NCI-H526 treated with DMSO at 0.1 percent for 48 hours (cell line): ENCODE measurements around the gene NOX1.
A peak's percentile ranks its signal among the peaks of the same experiment; 100 is the strongest.

Experiments
- DNase-seq: peaks from one replicate; lab custom pipeline; 2025; lab: John Stamatoyannopoulos, UW

NOX1 gene

DNA sequence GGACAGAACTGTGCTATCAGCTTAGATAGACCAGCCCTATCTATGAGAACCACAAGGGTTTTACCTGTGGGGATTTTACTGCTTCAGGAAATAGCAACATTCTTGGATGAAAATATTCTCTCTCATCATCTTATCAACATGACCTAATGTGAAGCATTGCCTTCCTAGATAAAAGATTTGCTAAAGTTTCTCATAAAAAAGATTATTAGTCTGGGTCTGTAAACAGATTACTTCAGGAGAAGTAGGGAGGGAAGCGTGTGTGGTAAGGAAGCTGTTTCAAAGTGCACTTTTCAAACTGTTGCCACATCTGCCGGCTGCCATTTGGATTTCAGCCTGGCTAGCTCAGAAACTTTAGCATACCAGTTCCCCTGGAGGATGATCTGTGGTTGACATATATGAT lies at the start of gene NOX1:
Gene NOX1, minus strand, starts transcription at position 35 of the 400 bp plus-strand sequence. CDS start 220 bp downstream, outside the sequence.
- no peak for DNase-seq

DNA sequence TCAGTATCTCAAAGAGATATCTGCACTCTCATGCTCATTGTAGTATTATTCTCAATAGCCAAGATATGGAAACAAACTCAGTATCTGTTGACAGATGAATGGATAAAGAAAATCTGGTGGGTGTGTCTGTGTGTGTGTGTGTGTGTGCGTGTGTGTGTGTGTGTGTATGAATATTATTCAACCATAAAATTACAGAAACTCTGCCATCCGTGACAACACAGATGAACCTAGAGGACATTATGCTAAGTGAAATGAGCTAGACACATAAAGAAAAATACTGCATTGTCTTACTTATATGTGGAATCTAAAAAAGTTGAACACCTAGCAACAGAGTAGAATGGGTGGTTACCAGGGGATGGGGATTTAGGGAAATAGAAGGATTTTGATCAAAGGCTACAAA lies 41.4 kb upstream of the NOX1 start:
- peak; percentile 72 for DNase-seq

DNA sequence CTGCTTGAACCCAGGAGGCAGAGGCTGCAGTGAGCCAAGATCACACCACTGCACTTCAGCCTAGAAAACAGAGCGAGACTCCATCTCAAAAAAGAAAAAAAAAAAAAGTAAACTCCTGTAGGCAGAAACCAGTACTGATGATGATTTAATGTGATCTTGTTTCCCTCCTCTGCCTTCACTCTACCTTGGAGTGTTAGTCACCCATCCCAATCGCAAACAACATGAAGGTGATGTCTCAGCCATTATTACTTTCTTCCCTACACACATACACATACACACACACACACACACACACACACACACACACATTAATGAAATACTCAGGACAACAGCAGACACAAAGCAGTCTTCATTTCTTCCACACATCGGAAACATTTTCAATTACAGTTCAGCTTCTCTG lies 39.0 kb upstream of the NOX1 start:
- no peak for DNase-seq

DNA sequence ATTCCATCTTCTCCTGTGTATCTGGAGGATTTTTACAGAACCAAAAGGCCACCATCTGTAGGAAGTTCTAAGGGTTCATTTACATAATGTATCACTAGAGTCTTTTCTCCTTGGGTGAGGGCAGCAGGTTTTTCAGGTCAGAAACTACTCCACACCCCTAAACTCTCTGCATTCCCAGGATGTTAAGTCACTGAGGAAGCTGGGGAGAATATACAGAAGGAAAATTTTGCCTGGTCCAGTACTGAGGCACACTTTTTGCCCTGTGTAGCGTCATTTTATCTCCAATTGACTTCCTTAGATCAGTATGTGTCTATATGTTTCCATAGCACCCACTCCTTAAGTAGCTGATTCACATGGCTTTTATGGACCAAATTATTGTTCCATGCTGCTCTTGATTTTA lies 37.6 kb upstream of the NOX1 start:
- no peak for DNase-seq

DNA sequence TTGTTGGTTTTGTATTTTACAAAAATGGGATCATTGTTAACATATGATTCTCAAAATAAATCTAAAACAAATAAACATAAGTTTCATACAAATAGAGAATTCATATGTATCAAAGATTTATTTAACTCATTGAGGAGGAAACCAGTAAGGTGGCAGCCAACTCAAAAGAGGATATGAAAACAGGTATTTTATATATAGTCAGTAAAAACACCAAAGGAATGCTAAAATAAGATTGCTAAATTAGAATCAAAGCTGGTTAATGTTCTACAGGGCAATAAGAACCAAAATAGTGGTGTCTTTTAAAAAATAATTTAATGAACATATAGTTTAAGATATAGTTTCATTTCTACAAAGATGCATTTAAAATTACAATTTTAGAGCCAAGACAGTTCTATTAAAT lies 31.5 kb upstream of the NOX1 start:
- DNase-seq: no peak

DNA sequence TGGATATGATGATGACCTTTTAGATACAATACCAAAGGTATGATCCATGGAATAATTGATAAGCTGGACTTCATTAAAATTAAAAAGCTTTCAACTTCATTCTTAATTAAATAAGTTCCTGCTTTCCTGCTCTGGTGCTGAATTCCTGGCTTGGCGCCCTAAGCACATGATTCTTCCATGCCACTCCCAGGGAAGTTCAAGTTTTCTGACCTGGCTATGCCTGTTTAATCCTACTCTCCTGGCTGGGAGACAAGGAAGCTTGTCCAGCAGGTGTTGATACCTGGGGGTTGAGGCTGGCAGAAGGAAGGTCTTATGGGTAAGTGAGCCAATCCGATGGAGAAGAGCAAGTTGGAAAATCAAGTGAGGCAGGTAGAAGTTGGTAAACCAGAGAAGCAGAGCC lies 30.3 kb upstream of the NOX1 start:
- DNase-seq: no peak

DNA sequence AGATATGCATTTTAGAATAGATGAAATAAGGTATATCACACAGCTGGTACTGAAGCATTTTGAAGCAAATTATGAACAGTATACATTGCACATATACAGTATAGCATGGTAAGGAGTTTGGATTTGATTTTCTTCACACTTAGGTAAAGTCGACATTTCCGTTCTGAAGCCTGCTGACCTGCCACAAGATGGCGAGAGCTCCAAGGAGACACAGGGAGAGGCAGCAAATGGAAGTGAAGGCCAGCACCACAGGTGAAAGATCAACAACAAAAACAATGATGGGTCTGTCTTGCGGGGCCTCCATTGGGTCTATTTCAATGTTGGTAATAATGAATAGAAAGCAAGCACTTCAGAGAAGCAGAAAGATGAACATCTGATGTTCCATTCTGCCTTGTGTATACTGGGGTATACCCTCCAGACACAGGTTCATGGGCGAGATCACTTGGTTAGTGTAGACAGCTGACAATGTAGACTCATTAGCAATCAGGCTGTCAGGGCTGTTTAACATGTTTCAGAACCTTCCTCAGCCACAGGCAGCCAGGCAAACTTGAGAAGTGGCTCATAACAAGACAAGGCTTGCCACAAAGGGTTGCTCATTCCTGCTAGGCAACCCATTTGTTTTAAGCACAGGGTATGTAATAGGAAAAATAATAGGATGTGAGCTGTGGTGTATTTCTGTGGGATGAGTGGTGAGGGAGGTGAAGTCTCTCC lies 21.4 kb upstream of the NOX1 start:
- DNase-seq: peak; percentile 24

DNA sequence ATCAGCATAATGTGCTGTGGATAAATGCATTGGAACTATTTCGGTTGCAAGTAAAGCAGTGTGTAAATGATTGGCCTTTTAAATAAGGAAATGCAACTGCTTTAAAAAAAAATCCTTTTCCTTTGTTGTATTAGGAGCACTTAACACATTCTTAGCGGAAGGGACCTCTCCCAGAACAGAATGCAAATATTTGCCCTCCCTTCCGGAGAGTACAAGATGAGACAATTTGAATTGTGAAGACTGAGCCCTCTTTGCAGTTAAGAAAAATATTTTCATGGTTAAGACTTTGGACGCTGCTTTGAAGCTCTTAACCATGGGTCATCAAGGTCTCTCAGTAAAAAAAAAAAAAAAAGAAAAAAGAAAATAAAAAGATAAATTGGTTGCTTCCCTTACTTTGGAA lies 9.5 kb upstream of the NOX1 start:
- DNase-seq: no peak

DNA sequence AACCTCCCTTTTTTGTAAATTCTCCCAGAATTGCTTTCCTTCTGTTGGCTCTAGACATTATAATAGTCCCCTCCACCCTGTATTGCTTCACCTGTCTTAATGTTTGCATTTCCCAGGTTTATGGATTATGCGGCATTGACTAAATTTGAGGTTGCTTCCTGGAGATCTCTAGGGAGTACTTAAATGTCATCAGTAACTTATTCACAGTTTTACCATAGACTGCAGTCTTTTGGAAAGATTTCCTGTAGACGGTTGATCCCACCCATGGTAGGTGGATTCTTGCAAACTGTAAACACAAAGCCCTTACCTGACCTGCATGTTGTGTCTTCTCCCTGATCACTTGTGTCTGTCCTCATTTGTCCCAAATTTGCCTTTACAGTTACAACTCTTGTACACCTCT lies 6.2 kb upstream of the NOX1 start:
- no peak for DNase-seq

DNA sequence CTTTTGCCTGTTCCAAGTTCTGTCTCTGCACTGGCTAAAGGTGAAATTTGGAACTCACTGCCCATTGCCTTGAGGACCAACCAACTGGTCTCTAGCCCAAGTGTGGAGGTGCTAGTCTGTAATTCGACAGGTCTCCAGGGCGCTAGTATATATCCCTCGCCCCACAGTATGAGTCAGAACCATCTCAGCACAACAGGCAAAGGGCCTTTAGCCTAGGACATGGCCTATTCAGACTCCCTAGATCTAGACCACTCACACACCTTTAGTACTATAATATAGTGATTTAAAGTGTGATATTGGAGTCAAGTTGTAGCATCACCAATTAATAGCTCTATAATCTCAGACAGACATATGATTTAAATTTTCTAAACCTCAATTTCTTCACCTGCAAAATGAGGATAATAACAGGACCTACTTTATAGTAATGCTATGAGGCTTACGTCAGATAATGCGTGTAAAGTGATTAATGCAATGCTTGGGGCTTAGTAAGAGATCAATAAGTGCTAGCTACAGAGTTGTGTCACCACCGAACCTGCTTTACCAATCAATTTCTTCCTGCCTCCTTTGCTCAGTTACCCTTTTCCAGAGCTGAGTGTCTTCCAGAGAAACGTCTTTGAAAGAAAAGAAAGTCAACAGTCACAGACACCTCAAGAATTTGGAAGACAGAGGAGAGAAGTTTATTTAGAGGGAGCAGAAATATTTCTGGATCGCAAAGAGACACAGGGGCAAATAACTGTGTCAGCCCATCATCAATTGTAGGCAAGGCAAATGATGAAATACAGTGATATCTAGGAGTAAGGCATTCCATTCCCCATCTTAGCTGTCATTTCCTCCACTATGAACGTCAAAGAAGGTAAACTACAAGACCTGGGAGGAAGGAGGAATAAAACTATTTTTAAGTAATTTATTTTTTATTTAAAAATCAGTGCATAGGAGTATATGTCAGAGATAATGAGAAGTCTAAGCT lies 2.3 kb downstream of the NOX1 start:
- no peak for DNase-seq

DNA sequence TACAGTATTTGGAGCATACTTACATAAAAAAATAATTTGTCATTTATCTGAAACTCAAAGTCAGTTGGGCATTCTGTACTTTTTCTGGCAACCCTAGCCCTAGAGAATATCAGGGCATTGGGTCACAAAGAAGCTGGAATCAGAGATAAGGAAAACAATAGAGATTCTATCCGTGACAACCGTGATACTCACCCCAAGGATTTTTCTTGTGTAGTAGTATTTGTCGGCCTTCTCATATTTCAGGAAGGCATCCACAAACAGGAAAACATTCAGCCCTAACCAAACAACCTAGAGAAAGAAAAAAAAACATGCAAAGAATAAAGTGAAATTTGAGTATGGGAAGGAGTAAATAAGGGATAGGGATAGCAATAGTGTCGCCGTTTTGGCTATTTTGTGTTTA lies 3.6 kb downstream of the NOX1 start:
- DNase-seq: no peak

DNA sequence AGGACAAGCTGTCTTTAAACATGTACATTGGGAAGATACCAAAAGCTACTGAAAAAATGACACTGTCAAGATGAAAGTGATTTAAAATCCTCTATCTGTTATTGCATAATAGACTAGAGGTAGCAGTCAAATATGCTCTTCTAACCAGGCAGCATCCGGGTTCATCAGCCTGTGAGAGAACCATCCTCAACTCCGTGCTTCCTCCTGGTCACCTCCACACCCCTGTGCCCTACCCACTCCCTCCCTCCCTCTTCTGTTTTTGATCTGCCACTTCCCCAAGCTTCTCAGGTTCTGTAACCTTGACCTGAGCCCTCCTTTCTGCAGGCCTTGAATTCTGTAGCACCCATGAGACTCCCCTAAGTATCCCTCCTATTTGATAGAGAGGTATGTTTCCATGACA lies 5.9 kb downstream of the NOX1 start:
- no peak for DNase-seq

DNA sequence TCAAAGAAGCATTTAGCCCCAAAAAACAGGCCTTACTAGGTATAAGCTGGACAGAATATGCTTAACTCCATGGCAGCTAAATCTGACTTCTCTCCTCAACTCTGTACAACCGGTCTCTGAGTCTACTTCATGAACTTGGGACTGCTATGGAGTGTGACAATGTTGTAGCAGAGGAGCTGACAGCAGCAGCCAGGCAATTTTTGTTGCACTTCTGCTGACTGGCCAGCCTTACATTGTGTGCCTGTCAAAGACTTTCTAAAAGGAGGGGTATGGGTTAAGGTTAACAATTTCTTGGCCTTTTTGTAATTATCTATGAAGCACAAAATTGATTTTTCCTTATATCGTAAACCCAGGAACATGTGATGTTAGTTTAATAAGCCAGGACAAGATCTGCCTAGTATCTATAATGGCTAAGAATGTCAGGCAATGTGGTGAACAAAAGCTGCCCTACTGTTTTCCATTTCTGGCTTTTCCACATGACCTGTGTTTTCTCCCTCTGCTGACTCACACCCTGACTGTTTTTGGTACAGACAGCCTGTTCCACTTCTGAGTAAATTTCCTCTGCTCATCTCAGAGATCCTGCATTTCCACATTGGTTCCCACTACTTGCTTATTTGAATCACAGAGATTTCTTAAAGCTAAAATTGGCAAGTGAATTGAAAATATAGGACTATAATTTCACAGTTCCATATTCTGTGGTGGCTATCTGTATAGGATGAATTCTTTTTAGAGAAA lies 9.3 kb downstream of the NOX1 start:
- no peak for DNase-seq

DNA sequence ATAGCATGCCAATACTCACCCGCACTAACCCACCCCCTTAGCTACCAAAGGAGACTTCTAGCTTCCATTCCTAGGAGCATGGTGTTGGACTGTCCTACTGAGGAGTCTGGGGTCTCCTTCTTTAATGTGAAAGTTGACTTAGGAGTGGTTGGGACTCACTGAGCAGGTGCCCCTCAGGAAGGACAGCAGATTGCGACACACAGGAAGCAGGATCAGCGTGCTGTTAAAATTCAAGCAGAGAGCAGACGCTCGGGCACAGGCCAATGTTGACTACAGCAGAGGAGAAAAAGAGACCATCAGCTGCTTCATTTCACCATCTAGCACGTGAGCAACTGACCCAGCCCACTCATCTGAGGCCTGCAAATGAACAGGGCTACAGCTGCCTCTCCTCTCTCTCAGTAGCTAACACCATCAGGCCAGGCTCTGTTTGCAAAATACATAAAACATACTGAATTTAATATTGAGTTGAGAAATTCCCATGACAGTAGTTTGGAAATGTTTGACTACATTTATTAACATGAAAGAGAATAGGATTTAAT lies 10.8 kb downstream of the NOX1 start:
- DNase-seq: no peak

DNA sequence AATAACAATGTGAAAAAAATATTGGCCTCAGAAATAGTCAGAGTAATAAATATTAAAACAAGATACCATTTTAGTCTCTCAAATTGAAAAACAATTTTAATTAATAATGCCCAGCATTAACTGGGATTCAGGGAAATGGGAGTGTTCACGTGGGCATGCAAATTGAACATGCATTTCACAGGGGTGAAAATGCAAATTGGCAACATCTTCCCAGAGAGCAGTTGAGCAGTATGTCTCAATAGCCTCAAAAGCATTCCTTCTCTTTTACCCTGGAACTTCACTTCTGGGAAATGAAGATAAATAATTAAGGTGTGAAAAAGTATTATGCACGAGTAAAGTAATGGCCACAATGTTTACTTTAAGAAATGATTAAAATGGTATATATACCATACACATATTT lies 21.3 kb downstream of the NOX1 start:
- peak; percentile 24 for DNase-seq

DNA sequence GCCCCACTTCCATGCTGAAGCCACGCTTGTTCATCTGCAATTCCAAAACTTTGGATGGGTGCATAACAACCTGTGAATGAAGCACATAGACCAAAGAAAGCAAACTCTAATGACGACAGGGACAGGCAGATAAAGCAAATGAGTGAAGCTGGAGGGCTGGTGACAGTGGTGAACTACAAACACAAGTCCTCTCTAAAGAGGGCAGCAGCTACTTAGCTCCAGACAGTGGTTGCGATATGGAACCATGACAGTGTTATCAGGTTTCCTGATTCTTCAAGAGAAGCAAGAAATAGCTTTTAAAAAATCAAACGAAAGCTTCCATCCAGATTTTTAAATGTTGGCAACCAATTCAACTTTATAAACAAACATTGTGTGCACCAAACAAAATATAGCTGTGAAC lies 23.8 kb downstream of the NOX1 start:
- DNase-seq: no peak

DNA sequence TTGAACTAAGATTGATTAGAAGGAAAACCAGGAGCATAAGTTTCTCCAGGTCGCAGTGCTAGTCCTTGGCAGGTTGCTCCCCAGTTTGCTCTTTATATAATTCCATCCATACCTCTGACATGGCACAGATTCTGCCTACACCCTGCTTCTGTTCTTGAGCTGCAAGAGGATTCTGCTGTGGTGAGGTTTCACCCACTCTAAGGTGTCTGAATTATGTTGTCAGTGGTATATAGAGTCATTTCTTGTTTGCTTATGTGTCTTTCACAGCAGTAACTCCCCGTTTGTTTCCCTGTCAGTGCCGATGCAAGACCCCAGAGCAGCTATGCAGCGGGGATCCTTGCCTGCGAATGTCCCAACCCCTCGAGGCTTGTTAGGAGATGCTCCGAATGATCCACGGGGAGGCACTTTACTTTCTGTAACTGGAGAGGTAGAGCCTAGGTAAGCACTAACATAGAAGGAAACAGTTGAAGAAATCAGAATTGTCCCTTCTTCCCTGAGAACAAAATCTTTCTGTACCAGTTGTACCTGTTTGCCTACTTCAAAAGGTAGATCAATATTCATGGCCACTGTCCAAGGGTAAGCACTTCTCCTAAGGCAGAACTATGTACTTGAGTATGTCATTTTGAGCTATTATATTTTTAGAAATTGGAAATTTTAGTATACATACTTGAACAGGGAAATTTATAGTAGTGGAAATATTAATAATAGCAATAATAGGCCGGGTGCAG lies 42.8 kb downstream of the NOX1 start:
- no peak for DNase-seq

DNA sequence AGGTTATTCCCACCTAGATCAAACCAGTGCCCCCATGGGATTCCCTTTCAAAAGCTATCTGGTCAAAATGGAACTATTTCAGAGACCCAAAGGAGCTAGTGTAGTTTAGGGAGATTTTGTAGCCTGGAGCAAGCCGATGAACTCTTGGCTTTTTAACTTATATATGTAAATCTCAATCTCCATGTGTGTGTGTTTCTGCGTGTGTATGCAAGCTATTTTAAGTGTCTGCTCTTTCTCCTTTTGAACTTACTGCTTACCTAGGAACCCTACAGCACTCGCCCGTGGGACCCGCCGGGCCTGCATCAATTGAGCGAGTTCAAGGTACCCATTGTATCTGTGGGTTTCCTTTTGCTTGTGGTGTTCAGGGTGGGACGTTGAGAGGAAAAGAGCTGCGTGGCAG lies 43.6 kb downstream of the NOX1 start:
- DNase-seq: no peak

DNA sequence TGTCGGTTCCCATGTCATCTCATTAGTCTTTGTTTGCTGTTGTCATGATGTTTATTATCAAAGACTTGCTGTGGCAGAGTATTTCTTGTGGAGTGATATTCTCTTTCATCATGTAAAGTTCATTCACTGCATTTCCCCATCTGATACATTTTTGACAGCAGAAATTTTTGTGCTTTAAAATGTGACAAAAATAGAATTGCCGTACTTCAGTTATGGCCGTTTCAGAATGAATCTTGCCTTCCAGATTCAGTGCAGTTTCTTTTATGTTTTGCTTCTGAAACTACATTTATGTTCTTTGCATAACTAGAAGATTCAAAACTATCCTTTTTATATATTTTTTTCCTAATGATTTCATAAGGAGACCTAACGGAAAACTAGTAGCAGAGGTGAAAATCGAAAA lies 44.0 kb downstream of the NOX1 start:
- DNase-seq: no peak

DNA sequence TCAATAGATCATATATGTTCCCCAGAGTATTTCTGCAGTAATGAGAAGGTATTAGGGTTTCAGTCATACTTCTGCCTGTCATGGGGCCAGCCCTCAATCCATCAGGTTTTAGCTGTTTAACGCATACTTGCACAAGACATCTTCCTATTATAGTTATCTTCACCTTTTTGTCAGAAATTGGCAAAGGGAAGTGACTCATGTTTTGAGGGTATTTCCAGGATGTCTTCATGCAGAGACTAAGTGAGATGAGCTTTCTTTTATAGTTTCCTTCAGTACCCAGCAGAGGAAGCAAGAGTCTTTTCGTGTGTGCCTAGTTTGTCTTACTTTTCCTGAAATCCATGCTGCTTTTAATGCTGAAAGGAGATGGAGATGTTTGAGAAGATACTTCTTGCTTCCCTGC lies 44.4 kb downstream of the NOX1 start:
- no peak for DNase-seq

DNA sequence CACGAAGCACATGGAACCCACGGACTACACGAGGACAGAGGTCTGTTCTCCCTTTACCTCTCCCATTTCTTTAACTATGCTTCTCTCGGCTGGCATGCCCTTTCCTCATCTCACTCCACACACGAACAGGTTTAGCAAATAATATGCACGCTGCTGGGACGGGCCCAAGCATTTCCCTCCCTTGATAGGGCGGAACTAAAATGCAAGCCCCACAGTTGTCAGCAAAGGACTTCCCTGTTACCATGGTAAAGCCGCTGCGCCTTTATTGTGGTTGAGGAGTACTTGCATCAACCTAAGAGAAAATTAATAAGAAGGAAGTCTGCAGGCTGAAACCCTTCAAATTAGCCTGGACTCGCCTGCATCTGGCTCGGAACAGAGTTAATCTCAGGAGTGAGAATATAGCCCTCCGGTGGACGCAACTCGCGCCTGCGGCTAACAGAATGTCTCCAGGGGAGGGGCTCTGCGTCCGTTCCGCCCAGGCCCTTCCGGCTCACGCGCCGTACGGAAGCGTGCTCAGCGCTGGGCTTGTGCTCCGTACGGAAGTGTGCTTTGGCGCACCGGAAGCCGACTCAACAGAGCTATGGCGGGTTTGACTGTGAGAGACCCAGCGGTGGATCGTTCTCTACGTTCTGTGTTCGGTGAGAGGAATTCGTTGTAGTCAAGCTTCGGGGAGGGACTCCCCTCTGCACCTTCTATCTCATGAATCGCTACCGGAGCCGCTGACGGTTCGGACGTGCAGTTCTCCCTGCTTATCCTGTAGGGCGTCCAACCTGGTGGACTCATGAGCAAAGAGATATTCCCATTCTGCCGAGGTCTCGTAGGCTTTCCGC lies 54.1 kb downstream of the NOX1 start, which contains the start of gene CSTF2:
Gene CSTF2, plus strand, starts transcription at position 555 of the 830 bp plus-strand sequence. Its CDS starts 26 bp downstream, at position 581.
- DNase-seq: peak; percentile 57
